HG02759 (cell line): Measurements from ENCODE around the gene GPR50.

Experiments used
- ATAC-seq: cut with Tn5 transposase; IDR thresholded peaks from one replicate; pipeline ENCODE4 v1.9.1; 2021; ENCODE audit warnings: mild to moderate bottlenecking, moderate library complexity; ENCODE audit not compliant: unreplicated experiment

GPR50 gene

GRCh38 chrX:151176231-151176750 is at the start of gene GPR50:
GPR50 (plus strand) TSS chrX:151176584; CDS start chrX:151176722, 138 bp downstream.
- ATAC-seq = no peak

- no peak for ATAC-seq
These were observed 43.9 kb upstream of the GPR50 start for GRCh38 chrX:151132531-151132930.

- peak; percentile 64 for ATAC-seq
These were observed 24.6 kb upstream of the GPR50 start for GRCh38 chrX:151151665-151152267.

GRCh38 chrX:151153086-151153485 is 23.3 kb upstream of the GPR50 start:
- no peak for ATAC-seq

GRCh38 chrX:151153667-151154066 is 22.7 kb upstream of the GPR50 start:
- ATAC-seq = no peak

DNA sequence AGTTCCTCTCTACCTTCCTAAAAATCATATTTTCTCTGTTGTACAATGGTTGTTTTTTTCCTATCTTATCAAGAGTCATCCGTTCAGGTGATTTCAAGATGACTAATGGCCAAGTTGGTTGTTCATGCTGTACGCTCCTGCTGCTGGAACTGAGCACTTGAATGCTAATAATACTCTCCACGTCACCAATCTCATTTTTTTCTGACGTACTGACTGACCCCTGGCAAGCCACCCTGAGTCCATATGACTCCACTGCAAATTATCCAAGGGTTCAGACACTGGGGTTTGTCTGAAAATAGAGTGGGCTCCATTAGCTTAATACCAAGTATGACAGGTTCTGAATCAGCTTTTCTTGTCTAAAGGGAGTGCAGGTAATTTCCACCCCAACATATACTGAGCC is 21.1 kb upstream of the GPR50 start:
- no peak for ATAC-seq

DNA sequence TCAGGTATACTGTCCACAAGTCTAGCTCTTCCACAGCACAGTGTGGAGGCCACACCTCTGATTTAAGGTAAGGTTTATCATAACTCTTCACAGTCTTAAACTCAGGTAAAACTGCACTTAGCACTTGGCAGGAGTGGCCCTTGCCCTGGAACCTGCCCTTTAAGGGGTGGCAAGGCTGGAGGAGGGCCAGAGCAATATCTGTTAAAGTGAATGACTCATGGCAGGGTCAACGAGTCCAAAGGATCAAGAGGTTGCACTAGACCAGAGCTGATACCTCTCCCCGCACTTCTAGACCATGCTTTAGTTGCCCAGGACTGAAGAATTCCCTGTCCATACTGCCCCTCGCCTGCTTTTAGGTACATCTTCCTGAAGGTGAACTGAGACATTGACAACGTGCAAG is 14.7 kb upstream of the GPR50 start:
- ATAC-seq = no peak

DNA sequence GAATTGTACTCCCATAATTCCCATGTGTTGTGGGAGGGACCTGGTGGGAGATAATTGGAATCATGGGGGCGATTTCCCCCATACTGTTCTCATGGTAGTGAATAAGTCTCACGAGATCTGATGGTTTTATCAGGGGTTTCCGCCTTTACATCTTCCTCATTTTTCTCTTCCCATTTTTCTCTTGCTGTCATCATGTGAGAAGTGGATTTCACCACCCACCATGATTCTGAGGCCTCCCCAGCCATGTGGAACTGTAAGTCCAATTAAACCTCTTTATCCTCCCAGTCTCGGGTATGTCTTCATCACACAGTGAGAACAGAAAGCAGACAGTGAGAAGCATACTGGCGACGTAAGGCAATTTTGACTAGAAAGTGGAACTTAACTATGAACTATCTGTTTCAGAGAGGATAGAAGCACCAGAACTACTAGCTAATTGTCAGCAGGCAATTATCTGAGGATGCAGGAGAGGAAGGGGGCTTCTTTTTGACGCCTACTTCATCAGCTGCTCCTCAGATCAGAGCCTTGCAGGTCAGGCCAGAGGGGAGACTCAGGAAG is 8.5 kb upstream of the GPR50 start:
- no peak for ATAC-seq

DNA sequence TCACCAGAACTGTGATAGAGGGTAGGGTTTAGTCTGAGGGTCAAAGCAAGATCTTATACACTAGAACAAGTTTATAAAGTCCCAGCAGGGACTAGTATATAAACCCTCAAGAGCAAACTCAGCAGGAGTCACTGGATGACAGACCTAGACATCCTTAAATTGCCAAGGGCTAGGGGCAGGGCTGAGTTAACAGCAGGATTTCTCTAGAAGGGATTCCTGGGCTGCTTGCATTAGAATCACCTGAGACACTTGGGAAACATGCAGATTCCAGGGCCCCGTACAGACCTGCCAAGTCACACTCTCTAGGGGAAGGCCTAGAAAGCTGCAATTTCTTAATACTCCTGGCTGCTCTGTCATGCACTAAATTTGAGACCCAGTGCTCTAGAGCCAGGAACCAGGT is 6.6 kb upstream of the GPR50 start:
- ATAC-seq = no peak

DNA sequence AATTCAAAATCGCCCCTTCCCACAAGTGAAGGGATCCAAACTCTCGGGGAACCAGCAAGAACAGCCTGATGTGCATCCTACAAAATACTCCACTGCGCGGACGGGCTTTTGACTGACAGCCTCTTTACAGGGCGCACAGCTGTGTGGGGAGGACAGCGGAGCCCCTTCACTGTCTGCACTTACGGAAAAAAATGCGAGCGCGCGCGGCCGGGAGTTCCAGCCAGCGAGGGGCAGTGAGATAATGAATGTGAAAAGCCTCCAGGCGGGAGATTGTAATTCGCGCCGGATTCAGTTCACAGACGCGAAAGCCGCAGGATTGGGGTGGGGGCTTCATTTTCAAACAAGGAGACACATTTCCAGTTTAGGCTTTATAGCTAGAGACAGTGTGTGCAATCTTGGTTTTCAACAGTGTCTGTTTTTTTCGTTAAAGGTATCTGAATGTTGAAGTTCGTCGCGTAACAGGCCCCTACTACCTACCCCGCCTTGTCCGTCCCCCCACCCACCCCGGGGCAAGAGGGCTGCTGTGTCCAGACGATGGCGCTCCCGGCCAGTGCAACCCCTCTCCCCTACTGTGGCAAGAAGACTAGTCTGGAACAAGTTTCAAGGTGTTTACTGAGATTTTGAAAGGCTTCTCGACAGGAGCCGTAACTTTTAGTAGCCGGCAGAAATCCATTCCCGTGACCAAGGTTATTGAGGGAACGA is 1.7 kb upstream of the GPR50 start:
- ATAC-seq = no peak

GRCh38 chrX:151175283-151176062 is 911 bp upstream of the GPR50 start:
- ATAC-seq = no peak

DNA sequence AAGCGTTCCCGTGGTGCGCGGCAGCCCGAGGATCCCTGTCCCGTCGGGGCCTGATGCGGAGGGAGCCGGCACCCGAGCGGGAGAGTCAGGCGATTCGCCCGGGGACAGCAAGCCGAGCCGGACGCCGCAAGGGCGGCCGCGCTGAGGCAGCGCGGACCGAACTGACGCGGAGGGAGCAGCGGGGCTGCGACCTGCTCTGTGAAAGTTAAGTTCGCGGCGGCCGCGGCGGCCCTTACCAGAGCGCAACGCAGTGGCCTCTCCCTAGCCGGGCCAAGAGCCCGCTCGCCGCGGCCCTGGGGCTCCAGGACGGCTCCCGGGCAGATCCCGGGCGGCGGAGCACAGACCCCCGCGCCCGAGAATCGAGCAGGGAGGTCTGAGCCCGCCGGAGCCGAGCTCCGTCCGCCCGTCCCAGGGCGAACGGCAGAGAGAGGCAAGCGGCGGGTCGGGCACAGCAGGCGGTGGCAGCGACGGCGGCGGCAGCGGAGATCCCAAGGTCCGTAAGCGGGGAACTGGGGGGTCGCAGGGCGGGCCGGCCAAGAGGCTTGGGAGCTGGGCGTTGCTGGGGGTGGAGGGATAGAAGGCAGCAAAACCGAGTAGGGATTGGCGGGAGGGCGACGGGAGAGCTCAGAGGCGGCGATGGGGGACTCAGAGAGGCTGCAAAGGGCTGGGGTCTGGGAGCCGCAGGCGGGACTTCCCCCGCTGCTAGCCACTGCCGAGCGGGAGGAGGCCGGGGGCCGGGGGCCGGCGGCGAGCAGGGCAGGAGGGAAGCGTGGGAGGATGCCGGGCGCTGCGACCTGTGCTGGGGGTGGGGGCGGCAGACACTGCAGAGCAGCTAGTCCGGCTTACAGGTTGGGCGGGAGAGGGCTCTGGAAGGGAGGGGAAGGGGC is 1.0 kb downstream of the GPR50 start:
- no peak for ATAC-seq

DNA sequence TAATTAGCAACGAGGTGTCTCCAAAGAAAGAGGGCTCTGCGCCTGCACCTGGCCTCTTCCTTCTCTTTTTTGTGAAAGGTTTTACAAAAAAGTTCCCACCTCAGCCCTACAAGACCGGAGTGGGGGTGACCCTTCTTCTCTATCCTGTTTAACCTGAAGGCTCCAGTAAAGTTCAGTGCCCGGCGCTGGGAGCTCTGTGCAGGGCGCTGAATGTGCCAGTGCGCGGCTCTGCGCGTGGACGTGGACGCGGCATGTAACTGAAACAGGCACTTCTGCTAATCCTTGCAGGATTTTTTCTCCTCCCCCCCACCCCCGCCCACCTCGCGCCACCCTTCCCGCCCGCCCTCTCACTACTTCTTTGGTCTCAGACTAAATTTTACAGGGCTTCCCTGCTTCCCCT is 2.4 kb downstream of the GPR50 start:
- no peak for ATAC-seq

GRCh38 chrX:151180400-151180799 is 4.0 kb downstream of the GPR50 start:
- no peak for ATAC-seq

GRCh38 chrX:151181088-151181487 is 4.7 kb downstream of the GPR50 start:
- ATAC-seq = no peak

DNA sequence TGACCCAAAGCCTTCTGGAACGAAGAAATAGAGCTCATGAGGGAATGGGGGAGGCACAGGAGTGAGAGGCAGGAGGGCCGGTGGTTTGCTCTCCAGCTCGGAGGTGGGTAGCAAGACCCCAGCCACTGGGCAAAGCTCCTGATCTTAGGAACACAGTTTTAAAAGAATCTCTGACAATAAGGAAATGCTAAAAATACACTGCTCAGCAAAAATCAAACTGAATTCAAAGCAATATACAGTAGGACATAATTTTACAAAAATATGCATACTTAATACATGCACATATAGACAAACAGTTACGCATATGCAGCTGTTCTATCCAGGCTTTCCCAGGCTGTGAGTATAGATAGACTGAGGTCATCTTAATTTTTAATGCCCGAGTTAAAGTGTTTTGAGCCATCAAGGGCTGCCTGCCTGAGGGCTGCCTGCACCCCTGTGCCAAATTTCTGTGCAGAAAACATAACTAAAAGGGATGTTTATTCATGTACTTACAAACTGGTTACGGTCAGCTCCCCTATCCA is 6.9 kb downstream of the GPR50 start:
- ATAC-seq = no peak

- ATAC-seq = no peak
These were observed 7.7 kb downstream of the GPR50 start for GRCh38 chrX:151183912-151184565.

DNA sequence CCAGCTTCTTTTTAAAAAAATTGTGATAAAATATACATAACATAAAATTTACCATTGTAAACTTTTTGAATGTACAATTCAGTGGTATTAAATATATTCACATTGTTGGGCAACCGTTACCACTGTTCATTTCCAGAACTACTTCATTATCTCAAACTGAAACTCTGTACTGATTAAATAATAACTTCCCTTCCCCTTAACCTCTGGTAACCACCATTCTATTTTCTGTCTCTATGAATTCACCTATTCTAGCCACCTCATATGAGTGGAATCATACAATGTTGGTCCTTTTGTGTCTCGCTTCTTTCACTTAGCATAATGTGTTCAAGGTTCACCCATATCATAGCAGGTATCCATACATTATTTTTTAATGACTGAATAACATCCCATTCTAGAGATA is 8.3 kb downstream of the GPR50 start:
- ATAC-seq = peak; percentile 83

GRCh38 chrX:151206871-151207270 is 30.5 kb downstream of the GPR50 start:
- no peak for ATAC-seq

DNA sequence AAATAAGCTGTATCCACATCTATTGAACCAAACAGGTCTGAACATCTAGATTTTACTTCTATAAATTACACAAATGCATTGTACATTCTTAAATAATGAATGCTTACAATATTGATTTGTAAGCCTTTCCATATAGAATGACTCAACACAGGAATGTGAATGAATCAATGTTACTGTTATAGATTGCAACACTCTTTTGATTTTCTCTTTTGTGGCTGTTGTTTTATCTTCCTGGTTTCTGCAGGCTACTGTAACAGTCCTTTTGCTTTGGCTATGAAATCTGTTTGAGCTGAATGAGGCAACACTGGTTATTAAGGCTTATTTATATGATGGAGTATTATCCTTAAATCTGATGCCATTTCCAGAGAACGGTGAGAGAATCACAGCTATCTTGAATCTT is 49.5 kb downstream of the GPR50 start:
- ATAC-seq = no peak
